Suppressor macrophage treated with lipopolysaccharide for 1 hour (primary cell): ENCODE data around the gene MOCOS.

Experiments
- DNase-seq, 3 donors: peaks; one replicate each; pipeline ENCODE4 v3.0.0-alpha.2; 2020 to 2022

MOCOS gene, protein sequence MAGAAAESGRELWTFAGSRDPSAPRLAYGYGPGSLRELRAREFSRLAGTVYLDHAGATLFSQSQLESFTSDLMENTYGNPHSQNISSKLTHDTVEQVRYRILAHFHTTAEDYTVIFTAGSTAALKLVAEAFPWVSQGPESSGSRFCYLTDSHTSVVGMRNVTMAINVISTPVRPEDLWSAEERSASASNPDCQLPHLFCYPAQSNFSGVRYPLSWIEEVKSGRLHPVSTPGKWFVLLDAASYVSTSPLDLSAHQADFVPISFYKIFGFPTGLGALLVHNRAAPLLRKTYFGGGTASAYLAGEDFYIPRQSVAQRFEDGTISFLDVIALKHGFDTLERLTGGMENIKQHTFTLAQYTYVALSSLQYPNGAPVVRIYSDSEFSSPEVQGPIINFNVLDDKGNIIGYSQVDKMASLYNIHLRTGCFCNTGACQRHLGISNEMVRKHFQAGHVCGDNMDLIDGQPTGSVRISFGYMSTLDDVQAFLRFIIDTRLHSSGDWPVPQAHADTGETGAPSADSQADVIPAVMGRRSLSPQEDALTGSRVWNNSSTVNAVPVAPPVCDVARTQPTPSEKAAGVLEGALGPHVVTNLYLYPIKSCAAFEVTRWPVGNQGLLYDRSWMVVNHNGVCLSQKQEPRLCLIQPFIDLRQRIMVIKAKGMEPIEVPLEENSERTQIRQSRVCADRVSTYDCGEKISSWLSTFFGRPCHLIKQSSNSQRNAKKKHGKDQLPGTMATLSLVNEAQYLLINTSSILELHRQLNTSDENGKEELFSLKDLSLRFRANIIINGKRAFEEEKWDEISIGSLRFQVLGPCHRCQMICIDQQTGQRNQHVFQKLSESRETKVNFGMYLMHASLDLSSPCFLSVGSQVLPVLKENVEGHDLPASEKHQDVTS

DNA sequence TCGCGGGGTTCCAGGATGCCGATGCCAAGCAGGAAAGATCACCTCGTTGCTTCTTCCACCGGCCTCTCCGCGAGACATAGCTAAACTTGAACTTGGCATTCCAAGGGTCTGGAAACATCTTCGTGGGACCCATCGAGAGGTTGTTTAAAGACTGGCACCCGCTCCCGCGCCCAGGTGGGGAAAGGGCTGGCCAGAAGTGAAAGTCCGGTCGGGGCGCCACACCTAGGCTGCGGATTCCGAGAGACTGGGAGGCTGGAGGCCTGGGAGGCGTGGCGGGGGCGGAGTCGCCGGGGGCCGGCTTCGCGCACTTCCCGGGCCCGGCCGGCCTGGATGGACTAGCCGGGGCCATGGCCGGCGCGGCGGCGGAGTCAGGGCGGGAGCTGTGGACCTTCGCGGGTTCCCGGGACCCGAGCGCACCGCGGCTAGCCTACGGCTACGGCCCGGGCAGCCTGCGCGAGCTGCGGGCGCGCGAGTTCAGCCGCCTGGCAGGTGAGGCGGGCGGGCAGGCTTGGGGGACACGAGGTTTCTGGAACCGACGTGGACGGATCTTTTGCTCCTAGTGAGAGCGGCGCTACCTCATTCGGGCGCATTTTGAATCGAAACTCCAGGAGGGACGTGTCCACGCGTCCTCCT lies at the start of gene MOCOS:
MOCOS (plus strand) TSS at position 305 of the 633 bp plus-strand sequence; CDS start at position 348, 43 bp downstream.
- peak; percentile 62 to 88 (median 77) for DNase-seq

DNA sequence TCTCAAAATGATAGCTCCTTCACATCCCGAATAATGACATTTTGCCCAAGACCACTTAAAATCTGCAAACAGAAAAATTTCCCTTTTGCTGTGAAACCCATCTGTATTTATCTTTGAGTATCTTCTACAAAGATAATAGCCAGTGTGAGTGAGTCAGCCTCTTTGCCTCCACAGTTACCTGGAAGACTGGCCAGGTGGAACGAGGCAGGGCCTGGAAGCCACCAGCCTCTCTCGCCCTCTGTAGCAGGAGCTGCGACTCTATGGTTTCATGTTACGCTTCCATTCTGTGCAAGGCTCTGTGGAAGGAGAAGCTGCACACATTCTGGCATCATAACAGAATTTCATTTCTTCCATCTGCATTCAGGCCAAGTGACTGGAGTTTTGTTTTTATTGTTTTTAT lies 48.1 kb upstream of the MOCOS start:
- no peak for DNase-seq

DNA sequence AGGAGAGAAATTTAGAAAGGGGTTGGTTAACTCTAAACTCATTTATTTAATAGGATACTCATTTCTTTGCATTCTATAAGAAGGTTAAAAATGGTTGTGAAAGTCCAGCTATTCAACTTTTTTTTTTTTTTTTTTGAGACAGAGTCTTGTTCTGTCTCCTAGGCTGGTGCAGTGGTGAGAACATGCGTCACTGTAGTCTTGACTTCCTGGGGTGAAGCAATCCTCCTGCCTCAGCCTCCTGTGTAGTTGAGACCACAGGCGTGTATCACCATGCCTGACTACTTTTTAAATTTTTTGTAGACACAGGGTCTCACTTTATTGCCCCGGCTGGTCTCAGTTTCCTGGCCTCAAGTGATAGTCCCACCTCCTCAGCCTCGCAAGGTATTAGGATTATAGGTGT lies 45.7 kb upstream of the MOCOS start:
- DNase-seq: no peak

DNA sequence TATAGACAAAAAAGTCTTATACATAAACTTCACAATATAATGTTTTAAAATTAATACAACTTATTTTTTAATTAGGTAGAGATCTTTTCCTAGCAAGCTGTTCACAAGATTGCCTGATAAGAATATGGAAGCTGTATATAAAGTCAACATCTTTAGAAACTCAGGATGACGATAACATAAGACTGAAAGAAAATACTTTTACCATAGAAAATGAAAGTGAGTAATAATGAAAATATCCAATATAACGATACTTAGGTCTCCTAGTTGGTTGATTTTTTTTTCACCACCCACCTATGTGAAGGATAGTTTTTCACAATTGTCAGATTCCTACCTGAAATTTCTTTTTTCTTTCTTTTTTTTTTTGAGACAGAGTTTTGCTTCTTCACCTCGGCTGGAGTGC lies 44.5 kb upstream of the MOCOS start:
- DNase-seq: no peak

DNA sequence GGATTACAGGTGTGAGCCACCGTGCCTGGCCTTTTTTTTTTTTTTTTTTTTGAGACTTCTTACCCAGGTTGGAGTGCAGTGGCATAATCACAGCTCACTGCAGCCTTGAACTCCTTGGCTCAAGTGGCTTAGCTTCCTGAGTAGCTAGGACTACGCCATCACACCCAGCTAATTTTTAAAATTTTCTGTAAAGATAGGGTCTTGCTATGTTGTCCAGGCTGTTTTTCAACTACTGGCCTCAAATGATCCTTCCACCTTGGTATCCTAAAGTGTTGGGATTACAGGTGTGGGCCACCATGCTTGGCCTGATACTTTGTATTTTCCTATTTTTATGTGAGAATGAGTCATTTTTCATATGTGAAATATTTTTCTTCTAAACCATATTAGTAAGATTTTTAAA lies 43.9 kb upstream of the MOCOS start:
- DNase-seq: no peak

DNA sequence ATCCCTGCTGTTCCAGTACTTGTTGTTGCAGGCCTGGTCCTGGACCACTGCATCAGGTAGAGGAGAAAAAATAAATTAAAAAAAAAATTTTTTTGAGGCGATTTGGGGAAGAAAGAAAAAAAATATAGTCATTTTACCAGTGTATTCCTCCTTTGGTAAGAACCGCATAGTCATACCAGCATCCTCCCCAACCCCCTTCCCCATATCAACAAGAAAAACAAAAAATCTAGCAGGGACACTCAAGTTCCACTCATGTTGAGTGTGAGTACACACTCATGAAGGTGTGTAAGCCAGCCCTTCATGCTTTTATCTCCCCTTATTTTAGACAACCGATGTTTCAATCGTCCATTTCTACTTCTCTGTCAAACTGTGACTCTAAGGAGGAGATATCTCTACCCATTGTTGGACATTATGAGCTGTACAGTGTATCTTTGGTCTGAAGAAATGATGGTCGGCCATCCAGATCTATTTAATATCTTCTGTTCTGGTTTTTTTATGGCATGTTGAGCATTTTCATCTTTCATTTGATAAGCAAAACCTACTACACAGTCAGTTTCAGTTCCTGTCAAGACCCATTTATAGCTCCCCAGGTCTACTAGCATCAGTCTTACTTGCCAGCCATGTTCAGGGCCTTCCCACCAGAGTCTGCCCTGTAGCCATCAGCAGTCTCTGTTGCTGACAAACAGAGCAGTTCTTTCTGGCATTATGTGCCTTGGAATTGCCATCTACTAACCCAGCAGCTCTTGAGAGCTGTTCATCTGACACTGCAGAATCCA lies 37.6 kb upstream of the MOCOS start:
- no peak for DNase-seq

DNA sequence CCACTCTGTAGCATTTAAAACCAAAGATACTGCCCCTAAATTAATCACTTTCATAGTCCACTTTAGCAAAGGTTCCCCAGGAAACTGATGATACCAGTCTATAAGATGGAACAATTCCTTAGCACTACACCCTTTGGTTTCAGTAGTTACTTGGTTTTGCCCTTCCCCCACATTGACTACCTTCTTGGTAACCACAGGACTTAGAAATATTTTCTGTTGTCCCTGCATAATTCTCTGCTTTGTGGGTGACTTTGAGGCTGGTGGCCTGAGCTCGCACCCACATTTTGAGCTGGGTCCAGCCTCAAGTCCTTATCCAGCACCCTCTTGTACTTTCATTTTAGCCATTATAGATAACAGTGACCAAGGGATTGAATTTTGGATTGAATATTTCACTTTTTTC lies 34.5 kb upstream of the MOCOS start:
- no peak for DNase-seq

DNA sequence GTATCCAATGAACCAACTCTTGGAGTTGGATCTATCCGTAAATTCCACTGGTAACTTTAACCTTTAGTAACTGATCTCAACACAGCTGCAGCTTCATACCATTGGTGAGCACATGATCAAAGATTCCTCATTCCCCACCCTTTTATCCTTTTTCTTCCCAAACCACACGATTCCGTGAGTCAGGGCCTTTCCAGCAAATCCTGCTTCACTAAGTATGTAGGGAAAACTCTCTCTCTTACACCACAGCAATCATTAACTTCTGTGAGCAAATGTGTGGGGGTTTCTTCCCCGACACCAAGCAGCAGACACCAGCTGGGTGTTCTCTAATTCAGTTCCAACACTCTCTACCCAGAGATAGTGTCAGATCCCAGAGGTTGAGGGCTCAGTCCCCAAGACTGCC lies 34.1 kb upstream of the MOCOS start:
- DNase-seq: no peak

DNA sequence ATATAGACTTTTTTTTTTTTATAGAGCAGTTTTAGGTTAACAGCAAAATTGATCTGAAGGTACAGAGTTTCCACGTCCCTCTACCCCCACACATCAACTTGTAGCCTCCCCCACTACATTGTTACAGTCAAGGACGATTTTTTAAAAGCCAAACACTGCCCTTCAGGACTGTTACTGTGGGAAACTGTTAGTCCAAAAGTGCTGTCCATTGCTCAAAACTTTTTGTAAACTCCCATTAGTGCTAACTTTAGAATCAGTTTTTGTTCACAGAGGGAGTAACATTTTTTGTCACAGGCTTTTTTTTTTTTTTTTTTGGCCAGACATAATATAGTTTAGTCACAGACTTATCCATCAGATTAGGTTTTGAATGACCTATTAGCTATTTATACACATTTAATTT lies 33.5 kb upstream of the MOCOS start:
- no peak for DNase-seq

DNA sequence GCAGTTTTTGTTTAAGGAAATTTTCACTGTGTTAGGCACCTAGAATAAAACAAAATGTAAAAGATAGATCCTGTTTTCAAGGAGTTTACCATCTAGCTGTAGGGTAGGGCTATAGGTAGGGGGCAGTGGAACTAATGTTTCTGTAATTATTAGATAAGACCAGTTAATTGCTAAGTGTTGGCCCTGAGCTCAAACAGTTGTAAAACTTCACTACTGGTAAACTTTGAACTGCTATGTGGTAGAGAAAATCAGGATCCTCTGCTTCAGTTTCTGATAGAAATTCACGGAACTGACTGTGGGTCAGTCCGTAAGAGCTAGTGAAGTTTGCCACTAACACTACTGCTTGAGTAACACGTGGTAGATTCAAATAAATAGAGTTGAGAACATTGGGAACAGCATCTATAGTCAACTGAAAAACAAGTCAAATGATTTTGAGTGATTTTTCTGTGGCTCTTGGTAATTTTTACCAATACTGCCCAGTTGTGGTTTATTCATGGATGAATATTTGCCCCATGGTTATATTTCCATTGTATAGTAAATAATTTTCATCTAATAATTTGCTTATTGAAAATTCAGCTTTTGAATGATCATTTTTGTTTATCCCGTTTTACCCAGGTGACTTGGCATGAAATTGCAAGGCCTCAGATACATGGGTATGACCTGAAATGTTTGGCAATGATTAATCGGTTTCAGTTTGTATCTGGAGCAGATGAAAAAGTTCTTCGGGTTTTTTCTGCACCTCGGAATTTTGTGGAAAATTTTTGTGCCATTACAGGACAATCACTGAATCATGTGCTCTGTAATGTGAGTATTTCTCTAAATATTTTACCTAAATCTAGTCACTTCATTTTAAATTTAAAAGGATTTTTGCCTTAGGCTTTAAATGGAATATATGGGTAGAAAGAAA lies 31.2 kb upstream of the MOCOS start:
- DNase-seq: no peak

DNA sequence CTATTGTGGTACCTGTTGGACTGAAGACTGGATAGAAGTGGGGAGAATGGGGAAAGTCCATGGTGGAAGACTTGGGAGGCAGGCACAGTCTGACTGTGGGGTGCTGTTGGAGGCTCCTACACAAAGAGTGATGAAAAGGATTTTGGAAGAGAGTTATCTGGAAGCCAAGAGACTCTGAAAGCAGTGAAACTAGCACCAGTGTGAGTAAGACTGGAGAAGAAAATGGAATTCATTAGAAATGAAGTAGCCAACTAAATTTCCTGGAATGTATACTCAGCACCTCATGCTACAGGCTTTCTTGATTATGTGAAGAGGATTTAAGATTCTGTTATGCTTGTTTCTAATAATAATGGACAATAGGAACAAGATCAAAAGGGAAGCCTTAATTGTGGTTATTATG lies 29.9 kb upstream of the MOCOS start:
- no peak for DNase-seq

DNA sequence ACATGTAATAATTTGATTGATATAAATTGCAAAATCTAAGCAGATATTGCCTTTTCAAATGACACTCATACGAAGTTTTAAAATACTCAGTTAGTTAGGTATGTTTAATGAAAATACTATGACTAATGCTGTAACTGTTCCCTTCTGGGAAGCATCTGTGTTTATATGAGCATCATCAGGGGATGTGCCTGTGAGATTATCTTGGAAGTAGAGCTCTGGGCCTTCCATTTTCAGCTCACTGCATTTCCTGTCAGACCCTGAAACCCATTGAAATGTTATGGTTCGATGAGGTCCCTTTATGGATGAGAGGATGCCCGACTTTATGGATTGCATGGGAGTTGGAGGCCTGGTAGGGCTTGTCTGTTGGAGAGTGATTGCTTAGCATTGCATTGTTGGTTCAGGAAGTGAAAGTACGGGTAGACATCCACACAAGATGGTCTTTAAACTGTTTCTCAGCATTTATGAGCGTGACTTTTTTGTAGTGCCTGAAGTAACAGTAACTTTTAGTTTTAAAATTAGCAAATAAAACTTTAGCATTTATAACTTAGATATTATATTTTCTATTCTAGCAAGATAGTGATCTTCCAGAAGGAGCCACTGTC lies 28.9 kb upstream of the MOCOS start:
- DNase-seq: no peak

DNA sequence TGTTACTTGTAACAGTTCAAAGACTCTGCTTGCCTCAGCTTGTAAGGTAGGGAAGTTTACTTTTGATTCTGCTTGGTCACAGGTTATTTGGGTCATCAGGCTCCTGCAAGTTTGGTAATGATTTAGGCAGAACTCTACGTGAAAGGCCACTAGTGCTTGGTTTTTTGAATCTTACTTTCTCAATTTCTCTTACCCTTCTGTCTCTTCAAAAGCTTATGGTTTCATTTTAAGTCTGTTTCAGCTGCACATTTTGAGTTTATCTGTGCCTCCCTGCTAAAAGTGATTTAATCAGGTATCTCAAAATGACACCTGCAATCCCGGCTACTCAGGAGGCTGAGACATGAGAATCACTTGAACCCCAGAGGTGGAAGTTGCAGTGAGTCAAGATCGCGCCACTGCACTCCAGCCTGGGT lies 26.3 kb upstream of the MOCOS start:
- DNase-seq: no peak

DNA sequence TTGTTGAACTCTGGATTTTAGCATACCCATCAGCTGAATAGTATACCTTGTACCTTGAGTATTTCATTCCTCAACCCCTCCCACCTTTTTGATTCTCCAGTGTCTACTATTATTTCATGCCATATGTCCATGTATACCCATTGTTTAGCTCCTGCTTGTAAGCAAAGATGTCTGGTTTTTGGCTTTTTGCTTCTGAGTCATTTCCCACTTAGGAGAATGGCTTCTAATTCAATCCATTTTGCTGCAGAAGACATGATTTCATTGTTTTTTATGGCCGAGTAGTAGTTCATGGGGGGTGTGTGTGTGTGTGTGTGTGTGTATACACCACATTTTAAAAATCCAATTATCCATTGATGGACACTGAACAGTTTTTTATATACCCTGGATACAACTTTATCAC lies 24.3 kb upstream of the MOCOS start:
- no peak for DNase-seq

DNA sequence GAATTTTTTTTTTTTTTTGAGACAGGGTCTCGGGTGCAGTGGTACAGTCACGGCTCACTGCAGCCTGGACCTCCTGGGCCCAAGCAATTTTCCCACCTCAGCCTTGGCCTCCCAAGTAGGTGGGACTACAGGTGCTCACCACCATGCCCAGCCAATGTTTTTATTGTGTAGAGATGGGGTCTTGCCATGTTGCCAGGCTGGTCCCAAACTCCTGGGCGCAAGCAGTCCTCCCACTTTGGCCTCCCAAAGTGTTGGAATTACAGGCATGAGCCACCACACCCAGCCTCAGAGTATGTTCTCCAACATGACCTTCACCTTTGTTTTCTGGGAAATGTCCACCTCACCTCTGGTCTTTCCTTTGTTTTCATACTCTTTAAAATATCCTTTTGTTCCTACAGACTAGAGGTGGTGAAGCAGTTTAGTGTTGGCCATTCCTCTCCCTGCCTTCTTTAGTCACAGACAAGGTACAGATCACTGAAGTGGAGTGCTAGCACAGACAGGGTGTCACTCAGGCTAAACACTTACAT lies 19.5 kb upstream of the MOCOS start:
- DNase-seq: no peak

DNA sequence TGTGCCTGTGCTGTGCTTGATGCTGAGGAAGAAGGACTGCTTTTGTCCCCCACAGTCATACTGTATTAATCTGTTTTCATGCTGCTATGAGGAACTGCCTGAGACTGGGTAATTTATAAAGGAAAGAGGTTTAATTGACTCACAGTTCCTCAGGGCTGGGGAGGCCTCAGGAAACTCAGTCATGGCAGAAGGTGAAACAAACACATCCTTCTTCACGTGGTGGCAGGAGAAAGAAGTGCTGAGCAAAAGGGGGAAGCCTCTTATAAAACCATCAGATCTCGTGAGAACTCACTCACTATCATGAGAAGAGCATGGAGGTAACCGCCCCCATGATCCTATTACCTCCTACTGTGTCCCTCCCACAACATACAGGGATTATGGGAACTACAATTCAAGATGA lies 19.0 kb upstream of the MOCOS start:
- DNase-seq: peak in 1 of 3 donors; percentile 2

DNA sequence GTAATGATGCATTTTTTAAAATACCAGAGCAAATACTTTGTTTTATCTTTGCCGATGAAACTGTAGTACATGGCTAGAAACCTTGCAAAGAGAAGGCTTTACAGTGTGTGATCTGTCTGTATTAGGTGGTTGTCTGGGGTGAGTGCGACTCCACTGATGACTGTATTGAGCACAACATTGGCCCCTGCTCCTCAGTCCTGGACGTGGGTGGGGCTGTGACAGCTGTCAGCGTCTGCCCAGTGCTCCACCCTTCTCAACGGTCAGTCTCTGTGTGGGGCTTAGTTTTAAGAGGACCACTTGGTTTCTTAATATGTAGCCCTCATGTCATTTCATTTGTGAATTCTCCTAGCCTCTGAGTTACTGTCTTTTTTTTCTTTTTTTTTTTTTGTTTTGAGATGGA lies 17.4 kb upstream of the MOCOS start:
- DNase-seq: no peak

DNA sequence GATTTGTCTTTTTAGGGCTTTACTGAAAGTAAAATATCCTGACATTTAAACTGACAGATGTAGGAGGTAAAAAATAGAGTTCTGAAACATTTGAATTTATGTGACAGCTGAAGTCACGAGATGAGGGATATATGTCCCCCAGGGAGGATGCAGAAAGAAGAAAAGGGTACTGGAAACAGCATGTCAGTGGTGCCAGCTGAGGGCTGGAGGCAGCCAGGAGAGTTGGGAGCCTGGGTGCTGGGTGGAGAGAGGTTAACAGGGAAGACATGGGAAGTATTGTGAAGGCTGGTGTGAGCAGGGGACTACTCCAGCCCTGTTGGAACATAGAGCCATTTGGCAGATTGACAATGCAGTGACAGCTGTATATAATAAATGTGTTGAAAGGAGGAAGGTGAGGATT lies 11.8 kb upstream of the MOCOS start:
- DNase-seq: no peak

DNA sequence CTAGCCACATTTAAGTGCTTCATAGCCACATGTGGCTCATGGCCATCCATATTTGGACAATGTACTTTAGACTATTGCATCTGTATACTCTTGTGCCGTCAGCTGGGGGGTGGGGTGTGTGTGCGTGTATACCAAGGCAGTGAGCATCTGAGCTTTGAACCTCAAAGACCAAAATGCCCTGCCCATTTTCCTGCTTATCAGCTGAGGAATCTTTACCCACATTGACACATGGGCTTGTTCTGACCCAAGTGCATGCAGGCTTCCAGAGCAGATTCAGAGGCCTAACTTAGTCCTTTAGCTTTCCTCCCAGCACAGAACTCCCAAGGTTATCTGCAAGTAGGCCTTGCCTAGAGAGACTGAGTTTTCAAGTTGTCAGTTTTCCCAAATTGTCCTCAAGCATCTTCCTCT lies 11.1 kb upstream of the MOCOS start:
- no peak for DNase-seq

DNA sequence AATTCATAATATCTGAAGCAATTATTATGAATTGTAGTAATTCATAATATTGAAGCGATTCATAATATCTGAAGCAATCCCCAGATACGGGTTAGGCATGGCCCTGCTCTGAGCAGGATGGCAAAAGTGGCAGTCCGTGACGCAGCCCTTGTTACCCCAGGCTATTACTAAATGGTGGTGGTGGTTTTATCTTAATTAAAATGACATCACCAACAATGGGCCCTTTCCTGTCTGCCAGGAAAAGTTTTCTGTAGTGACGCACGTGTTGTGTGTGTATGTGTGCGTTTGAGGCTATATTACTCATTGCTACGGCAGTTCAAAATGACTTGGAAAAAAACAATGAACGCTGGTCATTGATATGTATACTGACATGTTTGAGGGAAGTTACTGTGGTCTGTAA lies 10.6 kb upstream of the MOCOS start:
- DNase-seq: no peak

DNA sequence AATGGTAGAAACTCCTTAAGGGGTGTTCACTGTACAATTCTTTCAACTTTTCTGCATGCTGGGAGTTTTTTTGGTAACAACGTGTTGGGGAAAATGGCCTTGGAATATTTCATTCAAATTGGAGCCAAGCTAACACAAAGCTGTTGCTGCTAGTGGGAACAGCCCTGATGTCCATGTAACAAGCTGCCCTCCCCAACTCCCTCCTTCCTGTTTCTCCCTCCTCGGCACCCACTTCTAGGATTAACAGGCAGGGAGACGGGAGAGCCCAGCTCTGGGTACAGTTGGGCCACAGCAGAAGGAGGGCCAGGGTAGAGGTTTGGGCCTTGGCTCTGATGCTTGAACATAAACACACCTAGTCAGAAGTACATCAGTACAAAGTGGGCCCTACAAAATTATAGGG lies 9.4 kb upstream of the MOCOS start:
- no peak for DNase-seq
